Renal cortex interstitium (tissue), 11 donors: ENCODE results near the gene FBLN2. TPM values are rescaled to one million over a fixed set of nuclear protein-coding genes. Genes with fewer than 3 reads are reported as not detected.

Experiments used
- DNase-seq, 11 donors: peaks; one replicate each; pipeline ENCODE4 v3.0.0-alpha.2; 2013; ENCODE audit warnings: low read depth in 9 of 11, low spot score in 4 of 11; ENCODE audit errors: extremely low read depth in 1 of 11
- polyA plus RNA-seq, 3 donors: library from polyadenylated mRNA; unstranded; fragments of 120-200 nt; gene quantifications; one replicate each; pipeline ENCODE4 v1.2.1, GENCODE V29; 2013; ENCODE audit not compliant: insufficient read length in 3 of 3

The FBLN2 gene
- polyA plus RNA-seq, 3 donors: 20.0 to 33.8 (median 23.2) TPM

DNA sequence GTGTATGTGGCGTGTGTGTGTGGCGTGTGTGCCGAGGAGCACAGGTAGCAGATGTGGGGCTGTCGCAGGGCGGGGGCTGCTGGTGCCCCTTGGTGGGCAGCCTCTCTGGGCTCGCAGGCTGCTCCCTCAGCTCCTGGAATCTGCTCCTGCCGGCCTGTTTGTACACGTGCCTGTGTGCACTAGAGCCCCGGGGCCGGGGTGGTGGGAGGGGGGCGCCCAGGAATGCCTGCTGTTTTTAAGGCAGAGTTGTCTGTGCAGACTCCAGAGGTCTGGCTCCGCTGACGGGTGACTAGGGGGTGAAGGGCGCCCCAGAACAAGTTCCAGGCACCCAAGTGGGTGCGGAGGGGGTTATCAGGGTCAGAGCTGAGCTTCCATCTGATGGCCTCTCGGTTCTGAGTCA, 112.2 kb downstream of the FBLN2 start:
- DNase-seq: no peak

DNA sequence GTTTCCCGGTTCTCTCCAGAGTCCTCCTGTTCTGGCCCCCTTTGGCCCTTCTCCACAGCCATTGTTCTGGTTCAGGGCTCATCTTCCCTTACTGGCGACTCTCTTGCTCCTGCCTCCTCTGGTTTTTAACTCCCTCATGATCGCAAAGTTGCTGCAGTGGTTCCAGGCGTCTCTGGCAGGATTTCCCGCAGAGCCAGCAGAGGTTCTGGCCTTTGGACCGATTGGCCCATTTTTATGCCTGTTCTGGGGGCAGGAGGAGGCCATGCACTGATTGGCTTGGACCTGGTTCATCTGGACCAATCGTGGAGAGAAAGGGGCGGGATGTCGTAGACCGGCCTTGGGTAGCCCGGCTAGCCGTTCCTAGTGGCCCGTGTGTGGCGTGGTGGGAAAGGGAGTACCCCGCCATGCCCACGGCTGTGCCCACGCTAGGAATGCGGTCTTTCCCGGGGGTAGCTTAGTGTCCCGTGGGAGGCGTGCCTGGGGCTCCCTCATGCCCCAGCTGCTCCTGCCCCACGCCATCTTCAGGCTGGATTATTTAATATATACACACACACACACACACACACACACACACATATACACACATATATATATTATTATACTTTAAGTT, 113.4 kb downstream of the FBLN2 start:
- no peak for DNase-seq

GRCh38 chr3:13663781-13664535, 115.0 kb downstream of the FBLN2 start:
- no peak for DNase-seq

DNA sequence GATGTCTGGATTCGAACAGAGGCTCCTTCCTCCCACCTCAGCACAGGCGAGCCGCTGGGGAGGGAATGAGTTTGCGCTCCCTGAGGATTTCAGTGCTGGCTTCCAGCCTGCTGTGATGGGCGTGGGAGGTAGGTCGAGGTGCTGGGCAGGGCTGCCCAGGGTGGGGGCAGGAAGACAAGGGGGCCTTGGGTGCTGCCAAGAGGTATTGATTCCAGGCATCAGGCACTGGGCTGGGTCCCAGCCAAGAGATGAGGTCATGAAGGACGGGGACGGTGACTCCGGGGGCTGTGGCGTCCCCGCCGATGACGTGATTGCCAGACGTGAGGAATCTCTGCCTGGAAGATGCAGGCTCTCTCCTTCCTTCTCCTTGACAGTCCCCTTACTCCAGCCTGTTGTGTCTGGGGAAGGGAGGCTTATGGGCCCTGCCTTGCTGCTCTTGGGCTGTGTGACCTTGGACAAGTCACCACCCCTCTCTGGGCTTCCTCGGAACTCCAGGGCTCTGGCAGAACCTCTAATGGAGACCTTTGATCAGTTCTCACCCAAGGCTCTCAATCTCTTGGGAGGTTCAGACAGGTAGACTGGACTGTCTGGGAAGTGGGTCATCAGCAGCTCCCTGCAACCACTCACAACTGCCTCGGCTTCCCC, 116.8 kb downstream of the FBLN2 start:
- DNase-seq: no peak

- no peak for DNase-seq
Observed at GRCh38 chr3:13666227-13666619, 117.3 kb downstream of the FBLN2 start.

DNA sequence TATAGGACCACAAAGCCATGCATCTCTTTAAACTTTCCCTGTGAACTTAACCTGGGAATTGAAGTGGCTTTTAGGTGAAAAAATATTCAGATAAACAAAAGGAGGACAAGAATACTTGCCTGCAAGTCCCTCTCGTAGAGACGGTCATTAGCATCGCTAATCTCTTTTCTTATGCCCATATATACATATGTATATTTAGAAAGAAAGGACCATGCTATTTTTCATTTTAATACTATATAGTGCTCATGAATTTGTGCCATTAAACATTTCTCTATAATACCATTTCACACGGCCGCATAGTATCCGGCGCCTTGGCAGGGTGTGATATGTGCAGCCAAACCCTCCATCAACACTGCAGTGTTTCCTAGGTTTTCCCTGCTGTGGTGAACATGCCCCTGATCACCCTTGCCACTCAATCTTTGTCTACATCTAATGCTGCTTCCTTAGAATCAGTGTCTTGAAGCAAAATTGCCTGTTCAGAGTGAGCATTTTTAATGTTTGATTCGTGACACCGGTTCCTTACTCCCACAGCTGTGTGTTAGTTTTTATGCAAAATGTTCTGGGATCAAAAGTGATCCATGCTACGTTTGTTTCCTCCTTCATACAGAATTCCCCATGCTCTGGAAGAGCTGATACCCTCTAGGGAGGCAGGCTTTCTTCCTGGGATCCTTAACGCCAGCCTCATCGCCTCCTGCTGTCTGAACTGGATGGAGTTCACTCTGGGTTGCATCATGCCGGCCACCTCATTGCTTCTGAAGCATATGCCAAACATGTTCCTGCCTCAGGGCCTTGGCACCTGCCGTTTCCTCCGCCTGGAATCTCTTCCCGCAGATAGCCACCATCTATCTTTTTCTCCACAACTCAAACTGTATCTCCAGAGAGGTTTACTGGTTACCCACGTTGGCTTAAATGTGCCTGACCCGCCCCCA, 118.1 kb downstream of the FBLN2 start:
- no peak for DNase-seq

- no peak for DNase-seq
Observed at GRCh38 chr3:13668136-13668535, 119.2 kb downstream of the FBLN2 start.

GRCh38 chr3:13669457-13669856, 120.5 kb downstream of the FBLN2 start:
- no peak for DNase-seq

GRCh38 chr3:13670292-13670691, 121.4 kb downstream of the FBLN2 start:
- DNase-seq: no peak

GRCh38 chr3:13671482-13672233, 122.7 kb downstream of the FBLN2 start:
- DNase-seq: no peak

GRCh38 chr3:13673207-13673606, 124.3 kb downstream of the FBLN2 start:
- DNase-seq: no peak

GRCh38 chr3:13674538-13675185, 125.7 kb downstream of the FBLN2 start:
- no peak for DNase-seq

- no peak for DNase-seq
Observed at GRCh38 chr3:13676356-13677017, 127.6 kb downstream of the FBLN2 start.

DNA sequence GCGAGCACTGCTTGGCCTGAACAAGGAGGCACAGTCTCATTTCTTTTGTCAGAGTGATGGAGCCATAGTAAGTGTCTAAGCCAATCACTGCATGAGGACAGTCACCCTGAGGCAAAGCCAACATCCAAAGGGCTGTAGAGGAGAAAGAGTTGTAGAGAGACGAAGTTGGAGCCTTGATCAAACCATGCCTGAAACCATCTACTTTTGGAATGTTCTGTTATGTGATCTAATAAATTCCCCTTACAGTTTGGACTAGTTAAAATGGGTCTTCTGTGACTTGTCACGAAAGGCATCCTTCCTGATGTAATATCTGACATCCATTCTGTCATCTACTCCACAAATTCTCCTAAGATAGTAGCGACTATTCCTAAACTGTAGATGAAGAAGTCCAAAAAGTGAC, 128.3 kb downstream of the FBLN2 start:
- no peak for DNase-seq

GRCh38 chr3:13681931-13682330, 133.0 kb downstream of the FBLN2 start:
- DNase-seq: no peak

DNA sequence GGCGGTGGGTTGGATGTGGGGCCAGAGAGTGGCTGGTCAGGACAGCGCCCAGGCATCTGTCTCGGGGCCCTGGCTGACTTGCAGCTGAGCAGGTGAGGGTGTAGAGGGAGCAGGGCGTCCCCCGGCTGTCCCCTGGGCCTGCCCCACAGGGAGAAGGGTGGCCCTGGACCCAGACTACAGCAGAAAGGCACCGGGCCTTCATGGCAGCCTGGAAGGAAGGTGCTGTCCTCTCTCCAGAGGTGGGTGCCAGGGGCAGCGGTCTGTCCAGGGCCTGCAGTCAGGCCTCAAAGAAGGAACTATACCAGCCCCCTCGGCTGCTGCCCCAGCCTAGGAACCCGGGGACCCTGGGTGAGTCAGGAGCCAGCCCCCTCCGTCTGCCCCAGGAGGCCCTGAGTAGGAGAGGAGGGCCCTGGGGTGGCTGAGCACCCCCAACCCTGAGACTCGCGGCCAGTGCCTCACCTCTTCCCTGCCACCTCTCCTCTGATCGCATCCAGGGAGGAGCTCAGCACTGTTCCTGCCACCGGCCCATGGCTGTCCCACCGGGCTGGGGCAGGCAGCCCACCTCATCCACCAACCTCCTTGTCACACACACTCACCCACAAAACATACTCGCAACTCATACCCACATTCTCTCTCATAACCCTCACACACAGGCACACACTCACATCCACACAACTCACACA, 133.5 kb downstream of the FBLN2 start:
- DNase-seq: no peak

- no peak for DNase-seq
Observed at GRCh38 chr3:13683288-13683687, 134.4 kb downstream of the FBLN2 start.
